Stimulated activated CD8-positive, alpha-beta memory T cell treated with anti-CD3 and anti-CD28 coated beads, Interleukin-7, amount 100 ng/mL, for 48 hours (primary cell): ENCODE measurements around the gene UGDH.
"Not testable (repeated sequence)": the region's sequence is repeated elsewhere in the genome, so short reads cannot be mapped to it uniquely, and the experiment has no call there.

Source experiments
- DNase-seq, 2 donors: peaks; one replicate each; pipeline ENCODE4 v3.0.0-alpha.2; 2020; ENCODE audit warnings: low read depth in 1 of 2; ENCODE audit errors: extremely low read depth in 1 of 2

The UGDH gene

GRCh38 chr4:39530682-39531081, 3.4 kb upstream of the UGDH start:
- no peak for DNase-seq

- DNase-seq = no peak
Observed at GRCh38 chr4:39529534-39529933, 2.3 kb upstream of the UGDH start.

- DNase-seq = no peak
Observed at GRCh38 chr4:39528061-39528465, 824 bp upstream of the UGDH start.

- peak; percentile 0 to 10 for DNase-seq
Observed at GRCh38 chr4:39526765-39527295, 409 bp downstream of the UGDH start.

- DNase-seq = no peak
Observed at GRCh38 chr4:39525822-39526690, 1.2 kb downstream of the UGDH start.

- DNase-seq = no peak
Observed at GRCh38 chr4:39524161-39524957, 2.9 kb downstream of the UGDH start.

- no peak for DNase-seq
Observed at GRCh38 chr4:39522068-39522467, 5.2 kb downstream of the UGDH start.

GRCh38 chr4:39521253-39521919, 5.9 kb downstream of the UGDH start:
- no peak for DNase-seq

- DNase-seq = no peak
Observed at GRCh38 chr4:39518484-39518883, 8.8 kb downstream of the UGDH start.

GRCh38 chr4:39516407-39516966, 10.8 kb downstream of the UGDH start:
- no peak for DNase-seq

- not testable (repeated sequence) for DNase-seq
Observed at GRCh38 chr4:39515669-39516401, 11.4 kb downstream of the UGDH start.

GRCh38 chr4:39514888-39515401, 12.3 kb downstream of the UGDH start:
- no peak for DNase-seq

GRCh38 chr4:39514266-39514665, 13.0 kb downstream of the UGDH start:
- DNase-seq = not testable (repeated sequence)

- no peak for DNase-seq
Observed at GRCh38 chr4:39510348-39510929, 16.8 kb downstream of the UGDH start.

- no peak for DNase-seq
Observed at GRCh38 chr4:39505581-39505980, 21.7 kb downstream of the UGDH start.

GRCh38 chr4:39504538-39504937, 22.7 kb downstream of the UGDH start:
- no peak for DNase-seq

GRCh38 chr4:39502664-39503035, 24.6 kb downstream of the UGDH start:
- DNase-seq = not testable (repeated sequence)

GRCh38 chr4:39502019-39502663, 25.1 kb downstream of the UGDH start:
- no peak for DNase-seq

GRCh38 chr4:39498727-39499020, 28.6 kb downstream of the UGDH start:
- DNase-seq = no peak
